VCaP (cell line): ENCODE measurements around the gene GPR35.

Source experiments
- H3K27ac ChIP-seq: fragments of 450-650 bp; 2 replicates; pipeline ENCODE4 v1.5.1; 2017
- CTCF ChIP-seq: fragments of 450-650 bp; conservative IDR thresholded peaks from 2 replicates; pipeline ENCODE4 v1.5.1; 2017; ENCODE audit warnings: mild to moderate bottlenecking, moderate library complexity

Gene GPR35

GRCh38 chr2:240622531-240623235, 2.6 kb upstream of the GPR35 start:
- TF ChIP-seq CTCF, result no peak
- H3K27ac ChIP-seq, result no peak overlapping the region

GRCh38 chr2:240623531-240624010, 1.7 kb upstream of the GPR35 start:
- TF ChIP-seq CTCF, result no peak
- no peak overlapping the region for H3K27ac ChIP-seq

GRCh38 chr2:240624011-240624949, 1.0 kb upstream of the GPR35 start:
- no peak for TF ChIP-seq CTCF
- H3K27ac ChIP-seq, result no peak overlapping the region

GRCh38 chr2:240626531-240627300, 1.4 kb downstream of the GPR35 start:
- H3K27ac ChIP-seq, result no peak overlapping the region
- TF ChIP-seq CTCF, result no peak

- H3K27ac ChIP-seq, result no peak overlapping the region
- TF ChIP-seq CTCF, result no peak
Measured at GRCh38 chr2:240627736-240628506, 2.6 kb downstream of the GPR35 start.

GRCh38 chr2:240628507-240628807, 3.2 kb downstream of the GPR35 start:
- no peak for TF ChIP-seq CTCF
- no peak overlapping the region for H3K27ac ChIP-seq
